OCI-LY1 (cell line): ENCODE data around the gene PTPA.

Source experiments
- H2AFZ ChIP-seq: fragments of 200-600 bp; sonication (generic), shearing (Covaris generic); 2 replicates; pipeline ENCODE4 v1.6.0; 2014; ENCODE audit warnings: antibody characterized with exemption, mild to moderate bottlenecking, low read length
- H3F3A ChIP-seq: fragments of 200-600 bp; sonication (generic), shearing (Covaris generic); 2 replicates; pipeline ENCODE4 v1.6.0; 2014; ENCODE audit warnings: mild to moderate bottlenecking, antibody characterized with exemption, low read length, moderate library complexity; ENCODE audit not compliant: insufficient read depth
- H3K27ac ChIP-seq: fragments of 200-600 bp; sonication (generic); 2 replicates; pipeline ENCODE4 v1.5.1; 2014; ENCODE audit warnings: low read length, mixed run types, mild to moderate bottlenecking, low read depth; ENCODE audit not compliant: poor library complexity, severe bottlenecking
- H3K27me3 ChIP-seq: fragments of 200-600 bp; sonication (generic); 2 replicates; pipeline ENCODE4 v1.6.0; 2014; ENCODE audit warnings: antibody characterized with exemption, mild to moderate bottlenecking, low read length, moderate library complexity; ENCODE audit not compliant: insufficient read depth
- H3K36me3 ChIP-seq: fragments of 200-600 bp; sonication (generic); 2 replicates; pipeline ENCODE4 v1.6.1; 2014; ENCODE audit warnings: mild to moderate bottlenecking, antibody characterized with exemption, low read length, moderate library complexity, mixed read lengths; ENCODE audit not compliant: insufficient read depth
- H3K4me1 ChIP-seq: fragments of 200-600 bp; sonication (generic); 2 replicates; pipeline ENCODE4 v1.5.1; 2014; ENCODE audit warnings: mild to moderate bottlenecking, low read length, moderate library complexity; ENCODE audit not compliant: insufficient read depth, severe bottlenecking
- H3K4me2 ChIP-seq: fragments of 200-600 bp; sonication (generic), shearing (Covaris generic); 2 replicates; pipeline ENCODE4 v1.6.1; 2014; ENCODE audit warnings: low read length
- H3K4me3 ChIP-seq: fragments of 200-600 bp; sonication (generic); 2 replicates; pipeline ENCODE4 v1.5.1; 2014; ENCODE audit warnings: low read length, low read depth, mild to moderate bottlenecking, mixed read lengths; ENCODE audit not compliant: poor library complexity, severe bottlenecking
- H3K79me2 ChIP-seq: fragments of 200-600 bp; shearing (Covaris generic); 2 replicates; pipeline ENCODE4 v1.6.1; 2016; ENCODE audit warnings: mixed run types, low read length, mixed read lengths; ENCODE audit not compliant: insufficient read depth
- H3K9ac ChIP-seq: fragments of 200-600 bp; sonication (generic), shearing (Covaris generic); 2 replicates; pipeline ENCODE4 v1.6.1; 2014; ENCODE audit warnings: mild to moderate bottlenecking, low read length, mixed read lengths
- H3K9me2 ChIP-seq: fragments of 200-600 bp; sonication (generic), shearing (Covaris generic); 2 replicates; pipeline ENCODE4 v1.6.1; 2014; ENCODE audit warnings: low read depth, mild to moderate bottlenecking, low read length, mixed read lengths
- H3K9me3 ChIP-seq: fragments of 200-600 bp; shearing (Covaris generic); 2 replicates; pipeline ENCODE4 v1.6.1; 2014; ENCODE audit warnings: low read length, mixed read lengths
- H4K20me1 ChIP-seq: fragments of 200-600 bp; sonication (generic), shearing (Covaris generic); 2 replicates; pipeline ENCODE4 v1.6.0; 2016; ENCODE audit warnings: mild to moderate bottlenecking, low read length; ENCODE audit not compliant: insufficient read depth
- EZH2 ChIP-seq: fragments of 200-600 bp; sonication (generic), shearing (Covaris generic); IDR thresholded peaks from 2 replicates; pipeline ENCODE4 v1.8.0; 2017; ENCODE audit warnings: borderline replicate concordance, mixed run types, mild to moderate bottlenecking, antibody characterized with exemption, low read length, moderate library complexity, mixed read lengths
- TF ChIP-seq, protein P1 (sequence below): fragments of 200-600 bp; sonication (generic), shearing (Covaris generic); IDR thresholded peaks from 2 replicates; pipeline ENCODE4 v1.5.1; 2017; ENCODE audit warnings: mild to moderate bottlenecking, antibody characterized with exemption, low read length, moderate library complexity, mixed read lengths

Gene PTPA

DNA sequence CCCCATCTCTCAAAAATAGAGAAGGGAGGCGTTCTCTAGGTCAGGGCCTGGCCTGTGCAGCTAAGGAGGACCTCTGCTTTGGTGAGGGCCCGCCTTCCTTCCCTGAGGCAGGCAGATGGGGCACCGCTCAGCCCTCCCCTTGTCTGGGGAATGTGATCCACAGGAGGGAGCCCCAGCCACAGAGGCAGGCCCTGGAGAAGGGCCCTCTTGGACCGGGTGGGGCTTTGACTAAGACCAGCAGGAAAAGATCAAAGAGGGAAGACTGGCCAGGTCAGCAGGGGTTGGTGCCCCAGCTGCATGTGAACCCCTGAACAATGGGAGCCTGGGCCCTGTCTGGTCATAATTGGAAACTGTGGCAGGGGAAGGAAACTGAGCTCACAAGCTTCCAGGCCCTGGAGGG is 21.9 kb downstream of the PTPA start:
- H3K79me2 ChIP-seq, result no peaks in the 10 kb centered on the region
- H3K9me3 ChIP-seq, result no peaks in the 10 kb centered on the region
- H2AFZ ChIP-seq, result no peak overlapping the region
- no peaks in the 10 kb centered on the region for H3K27me3 ChIP-seq
- H3K9me2 ChIP-seq, result no peaks in the 10 kb centered on the region
- H3K36me3 ChIP-seq, result peaks cover 68% of the 10 kb centered on the region
- TF ChIP-seq, protein P1, sequence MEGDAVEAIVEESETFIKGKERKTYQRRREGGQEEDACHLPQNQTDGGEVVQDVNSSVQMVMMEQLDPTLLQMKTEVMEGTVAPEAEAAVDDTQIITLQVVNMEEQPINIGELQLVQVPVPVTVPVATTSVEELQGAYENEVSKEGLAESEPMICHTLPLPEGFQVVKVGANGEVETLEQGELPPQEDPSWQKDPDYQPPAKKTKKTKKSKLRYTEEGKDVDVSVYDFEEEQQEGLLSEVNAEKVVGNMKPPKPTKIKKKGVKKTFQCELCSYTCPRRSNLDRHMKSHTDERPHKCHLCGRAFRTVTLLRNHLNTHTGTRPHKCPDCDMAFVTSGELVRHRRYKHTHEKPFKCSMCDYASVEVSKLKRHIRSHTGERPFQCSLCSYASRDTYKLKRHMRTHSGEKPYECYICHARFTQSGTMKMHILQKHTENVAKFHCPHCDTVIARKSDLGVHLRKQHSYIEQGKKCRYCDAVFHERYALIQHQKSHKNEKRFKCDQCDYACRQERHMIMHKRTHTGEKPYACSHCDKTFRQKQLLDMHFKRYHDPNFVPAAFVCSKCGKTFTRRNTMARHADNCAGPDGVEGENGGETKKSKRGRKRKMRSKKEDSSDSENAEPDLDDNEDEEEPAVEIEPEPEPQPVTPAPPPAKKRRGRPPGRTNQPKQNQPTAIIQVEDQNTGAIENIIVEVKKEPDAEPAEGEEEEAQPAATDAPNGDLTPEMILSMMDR, result no peak
- no peak for TF ChIP-seq EZH2
- H3F3A ChIP-seq, result no peaks in the 10 kb centered on the region
- peaks cover 8% of the 10 kb centered on the region for H3K4me1 ChIP-seq
- H3K27ac ChIP-seq, result no peak overlapping the region
- no peak overlapping the region for H3K9ac ChIP-seq
- H3K4me2 ChIP-seq, result no peak overlapping the region
- H4K20me1 ChIP-seq, result no peaks in the 10 kb centered on the region
- no peak overlapping the region for H3K4me3 ChIP-seq

GRCh38 chr9:129135476-129135875 is 24.3 kb downstream of the PTPA start:
- H2AFZ ChIP-seq, result no peak overlapping the region
- no peak overlapping the region for H3K4me3 ChIP-seq
- no peaks in the 10 kb centered on the region for H4K20me1 ChIP-seq
- no peaks in the 10 kb centered on the region for H3K9me2 ChIP-seq
- H3K27ac ChIP-seq, result no peak overlapping the region
- no peaks in the 10 kb centered on the region for H3F3A ChIP-seq
- peaks cover 50% of the 10 kb centered on the region for H3K36me3 ChIP-seq
- no peak overlapping the region for H3K9ac ChIP-seq
- H3K79me2 ChIP-seq, result no peaks in the 10 kb centered on the region
- TF ChIP-seq, protein P1, result no peak
- no peak for TF ChIP-seq EZH2
- H3K9me3 ChIP-seq, result no peaks in the 10 kb centered on the region
- H3K27me3 ChIP-seq, result no peaks in the 10 kb centered on the region
- H3K4me1 ChIP-seq, result peaks cover 24% of the 10 kb centered on the region
- no peak overlapping the region for H3K4me2 ChIP-seq

GRCh38 chr9:129136446-129137035 is 25.3 kb downstream of the PTPA start:
- Histone ChIP-seq H2AFZ (no peak overlapping the region), H3K27ac (no peak overlapping the region), H3F3A (peaks cover 5% of the 10 kb centered on the region; the same call in 1 of the 2 replicates), H3K4me3 (no peak overlapping the region), H3K4me2 (no peak overlapping the region), H3K4me1 (peaks cover 31% of the 10 kb centered on the region), H3K9me2 (no peaks in the 10 kb centered on the region), H4K20me1 (no peaks in the 10 kb centered on the region), H3K79me2 (no peaks in the 10 kb centered on the region), H3K9ac (no peak overlapping the region), H3K36me3 (peaks cover 44% of the 10 kb centered on the region), H3K9me3 (no peaks in the 10 kb centered on the region), H3K27me3 (no peaks in the 10 kb centered on the region)
- TF ChIP-seq EZH2, result no peak
- TF ChIP-seq, protein P1, result no peak
